SJSA1 (cell line): ENCODE data around the gene NOL4L. TPM values are rescaled to one million over a fixed set of nuclear protein-coding genes. Genes with fewer than 3 reads are reported as not detected.
"Not testable (repeated sequence)": the region's sequence is repeated elsewhere in the genome, so short reads cannot be mapped to it uniquely, and the experiment has no call there.

Source experiments
- DNase-seq, 2 experiments: peaks; one replicate each; pipeline ENCODE4 v3.0.0-alpha.2; 2015 to 2020; ENCODE audit warnings: low spot score in 2 of 2, low read depth in 1 of 2
- H3K27ac ChIP-seq: fragments of 250-450 bp; sonication (Bioruptor Pico); 2 replicates; pipeline ENCODE4 v1.5.1; 2020; ENCODE audit warnings: mild to moderate bottlenecking, moderate library complexity
- H3K27me3 ChIP-seq: fragments of 250-450 bp; sonication (Bioruptor Pico); replicated peaks from 2 replicates; pipeline ENCODE4 v1.5.1; 2020; ENCODE audit warnings: mild to moderate bottlenecking, moderate library complexity
- H3K36me3 ChIP-seq: fragments of 250-450 bp; sonication (Bioruptor Pico); 2 replicates; pipeline ENCODE4 v1.5.1; 2020; ENCODE audit warnings: mild to moderate bottlenecking
- H3K4me1 ChIP-seq: fragments of 250-450 bp; sonication (Bioruptor Pico); replicated peaks from 2 replicates; pipeline ENCODE4 v1.6.1; 2021; ENCODE audit warnings: mild to moderate bottlenecking
- H3K4me3 ChIP-seq: fragments of 250-450 bp; sonication (Bioruptor Pico); 2 replicates; pipeline ENCODE4 v1.5.1; 2020; ENCODE audit warnings: mild to moderate bottlenecking
- H3K9me3 ChIP-seq: fragments of 250-450 bp; sonication (Bioruptor Pico); replicated peaks from 2 replicates; pipeline ENCODE4 v1.5.1; 2020; ENCODE audit warnings: mild to moderate bottlenecking
- total RNA-seq: library from RNA; depleted of rRNA; stranded (reverse); fragments of >200 nt; shearing (Covaris generic); gene quantifications from 2 replicates; pipeline ENCODE4 v1.2.3, GENCODE V29; 2014

NOL4L gene
- total RNA-seq, 1 experiment from 2014 or later: 11.4 TPM

DNA sequence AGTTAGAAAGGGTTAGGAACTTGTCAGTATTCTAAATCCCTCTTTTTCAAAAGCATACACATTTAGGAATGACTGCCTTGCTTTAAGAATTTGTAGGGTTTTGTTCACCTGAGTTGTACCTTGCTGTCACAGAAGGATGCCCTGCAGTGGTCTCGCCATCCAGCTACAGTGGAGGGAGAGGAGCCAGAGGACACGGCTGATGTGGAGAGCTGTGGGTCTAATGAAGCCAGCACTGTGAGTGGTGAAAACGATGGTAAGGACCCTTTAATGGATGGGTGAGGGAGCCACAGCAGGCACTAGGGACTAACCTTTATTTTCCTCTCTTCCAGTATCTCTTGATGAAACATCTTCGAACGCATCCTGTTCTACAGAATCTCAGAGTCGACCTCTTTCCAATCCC lies 157.1 kb downstream of the NOL4L start:
- Histone ChIP-seq H3K9me3 (no peaks in the 10 kb centered on the region), H3K27me3 (no peaks in the 10 kb centered on the region), H3K4me1 (peaks cover 25% of the 10 kb centered on the region), H3K36me3 (peaks cover 53% of the 10 kb centered on the region), H3K27ac (no peak overlapping the region), H3K4me3 (no peak overlapping the region)
- peak in 1 of 2 experiments; percentile 30 for DNase-seq

DNA sequence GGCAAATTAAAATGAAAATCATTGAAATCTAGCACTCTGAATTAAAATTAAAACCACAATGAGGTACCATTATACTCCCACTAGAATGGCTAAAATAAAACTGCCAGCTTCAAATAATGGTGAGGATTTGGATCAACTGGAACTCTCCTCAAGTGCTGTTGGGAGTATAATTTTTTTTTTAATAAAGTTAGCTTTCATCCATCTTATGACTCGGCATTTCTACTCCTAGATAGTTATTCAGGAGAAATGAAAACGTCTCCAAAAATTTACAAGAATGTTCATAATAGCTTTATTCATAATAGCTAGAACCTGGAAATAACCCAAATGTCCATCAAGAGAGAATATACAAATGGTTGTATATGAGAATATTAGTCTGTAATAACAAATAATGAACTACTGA lies 163.8 kb downstream of the NOL4L start:
- no peak overlapping the region for H3K27ac ChIP-seq
- DNase-seq: no peak
- H3K36me3 ChIP-seq: 0 out of 2 replicates have a peak, but pooled peaks cover 3% of the 10 kb centered on the region
- H3K4me1 ChIP-seq: no peaks in the 10 kb centered on the region
- no peak overlapping the region for H3K4me3 ChIP-seq
- no peaks in the 10 kb centered on the region for H3K9me3 ChIP-seq
- 0 out of 2 replicates have a peak, but pooled peaks cover 2% of the 10 kb centered on the region for H3K27me3 ChIP-seq

DNA sequence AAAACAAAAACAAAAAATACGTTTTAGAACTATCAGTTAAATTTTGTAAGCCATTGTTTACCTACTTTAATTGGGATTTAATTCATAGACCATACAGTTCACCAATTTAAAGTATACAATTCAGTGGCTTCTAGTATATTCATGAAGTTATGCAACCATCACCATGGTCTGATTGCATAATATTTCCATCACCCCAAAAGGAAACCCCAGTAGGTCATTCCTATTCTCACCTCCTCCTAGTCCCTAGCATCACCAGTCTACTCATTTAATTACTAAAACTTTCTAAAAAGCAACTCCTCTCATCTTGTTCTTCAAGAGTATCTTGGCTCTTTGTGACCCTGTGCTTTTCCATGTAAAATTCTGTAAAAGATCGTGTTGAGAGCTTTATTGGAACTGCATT lies 166.8 kb downstream of the NOL4L start:
- H3K4me1 ChIP-seq: peaks cover 14% of the 10 kb centered on the region
- H3K9me3 ChIP-seq: no peaks in the 10 kb centered on the region
- H3K27ac ChIP-seq: no peak overlapping the region
- H3K27me3 ChIP-seq: 0 out of 2 replicates have a peak, but pooled peaks cover 2% of the 10 kb centered on the region
- DNase-seq: no peak
- 0 out of 2 replicates have a peak, but pooled peaks cover 8% of the 10 kb centered on the region for H3K36me3 ChIP-seq
- no peak overlapping the region for H3K4me3 ChIP-seq

DNA sequence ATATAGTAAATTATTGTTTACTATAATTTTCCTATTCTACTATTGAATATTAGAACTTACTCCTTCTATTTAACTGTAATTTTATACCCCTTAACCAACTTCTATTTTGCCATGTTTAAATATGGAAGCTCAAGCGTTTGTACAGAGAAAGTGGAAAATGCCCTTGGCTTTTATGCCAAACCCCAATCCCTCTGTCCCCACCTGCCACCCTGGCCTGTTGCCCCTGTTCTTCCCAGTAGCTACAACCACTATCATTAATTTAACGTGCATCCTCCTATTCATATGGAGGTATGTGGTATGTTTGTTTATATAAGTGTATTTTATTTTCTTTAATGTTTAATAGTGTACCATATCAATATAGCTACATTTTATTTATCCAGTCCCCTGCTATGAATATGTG lies 168.9 kb downstream of the NOL4L start:
- DNase-seq: no peak
- no peak overlapping the region for H3K27ac ChIP-seq
- H3K4me3 ChIP-seq: no peak overlapping the region
- 0 out of 2 replicates have a peak, but pooled peaks cover 7% of the 10 kb centered on the region for H3K36me3 ChIP-seq
- peaks cover 21% of the 10 kb centered on the region for H3K4me1 ChIP-seq
- H3K27me3 ChIP-seq: no peaks in the 10 kb centered on the region
- H3K9me3 ChIP-seq: no peaks in the 10 kb centered on the region

GRCh38 chr20:32415494-32415893 lies 169.6 kb downstream of the NOL4L start:
- DNase-seq: no peak
- peaks cover 21% of the 10 kb centered on the region for H3K4me1 ChIP-seq
- H3K4me3 ChIP-seq: no peak overlapping the region
- no peaks in the 10 kb centered on the region for H3K9me3 ChIP-seq
- H3K27me3 ChIP-seq: no peaks in the 10 kb centered on the region
- 0 out of 2 replicates have a peak, but pooled peaks cover 7% of the 10 kb centered on the region for H3K36me3 ChIP-seq
- no peak overlapping the region for H3K27ac ChIP-seq

DNA sequence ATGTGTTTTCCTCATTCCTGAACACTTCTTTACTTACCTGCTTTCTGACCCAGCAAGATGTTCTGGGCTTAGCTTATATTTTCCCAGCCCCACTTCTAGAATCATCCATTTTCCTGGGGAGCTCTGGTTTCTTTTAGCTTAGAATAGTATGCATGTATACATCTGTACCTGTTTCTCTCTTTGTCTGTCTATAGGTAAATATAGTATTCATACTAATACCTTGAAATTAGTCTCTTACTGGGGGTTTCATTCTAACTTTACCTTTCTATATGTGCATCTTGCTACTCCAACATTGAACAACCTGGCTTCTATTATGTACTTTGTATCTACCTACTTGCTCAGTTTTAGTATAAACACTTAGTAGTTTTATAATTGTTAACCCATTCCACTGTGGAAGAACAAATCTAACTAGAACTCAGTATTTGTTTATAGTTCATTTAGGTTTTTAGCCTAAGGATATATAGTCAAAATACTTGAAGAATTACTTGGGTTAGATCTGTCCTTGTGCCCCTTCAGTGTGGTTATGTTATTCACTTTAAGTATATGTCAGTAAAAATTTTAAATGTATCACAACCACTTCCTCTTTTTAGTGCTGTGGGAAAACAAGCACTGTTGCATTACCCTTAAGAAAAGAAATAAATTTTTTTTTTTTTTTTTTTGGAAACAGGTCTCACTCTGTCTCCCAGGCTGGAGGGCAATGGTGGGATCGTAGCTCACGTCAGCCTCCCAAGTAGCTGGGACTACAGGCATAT lies 173.0 kb downstream of the NOL4L start:
- no peak for DNase-seq

GRCh38 chr20:32407131-32407750 lies 177.9 kb downstream of the NOL4L start:
- not testable (repeated sequence) for DNase-seq, H3K27me3 ChIP-seq, H3K4me1 ChIP-seq, H3K9me3 ChIP-seq, H3K27ac ChIP-seq, H3K4me3 ChIP-seq
- H3K36me3 ChIP-seq: peaks cover 16% of the 10 kb centered on the region

More for the DNA sequence above, 173.0 kb downstream of the NOL4L start:
- Histone ChIP-seq H3K36me3 (peaks cover 12% of the 10 kb centered on the region; the same call in 1 of the 2 replicates), H3K4me3 (no peak overlapping the region), H3K27ac (no peak overlapping the region), H3K9me3 (no peaks in the 10 kb centered on the region), H3K4me1 (peaks cover 21% of the 10 kb centered on the region), H3K27me3 (no peaks in the 10 kb centered on the region; the same call in 1 of the 2 replicates)

GRCh38 chr20:32406701-32407100 lies 178.4 kb downstream of the NOL4L start:
- peaks cover 20% of the 10 kb centered on the region for H3K36me3 ChIP-seq
- no peak for DNase-seq

DNA sequence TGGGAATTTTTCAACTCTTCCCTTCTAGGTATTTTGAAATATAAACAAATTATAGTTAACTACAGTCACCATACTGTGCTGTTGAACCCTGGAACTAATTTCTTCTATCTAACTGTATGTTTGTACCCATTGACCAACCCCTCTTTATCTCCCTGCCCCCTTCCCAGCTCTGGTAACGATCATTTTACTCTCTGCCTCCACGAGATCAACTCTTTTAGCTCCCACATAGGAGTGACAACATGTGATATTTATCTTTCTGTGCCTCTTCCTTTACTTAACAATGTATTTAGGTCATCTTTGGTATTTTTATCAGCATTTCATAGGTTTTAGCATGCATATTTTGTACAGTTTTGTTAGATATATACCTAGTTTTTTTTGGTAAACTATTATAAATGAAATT lies 181.1 kb downstream of the NOL4L start:
- Histone ChIP-seq H3K9me3 (no peaks in the 10 kb centered on the region), H3K4me3 (no peak overlapping the region)

More at GRCh38 chr20:32406701-32407100, 178.4 kb downstream of the NOL4L start:
- no peak overlapping the region for H3K4me3 ChIP-seq
- no peaks in the 10 kb centered on the region for H3K9me3 ChIP-seq
- no peaks in the 10 kb centered on the region; the same call in 1 of the 2 replicates for H3K27me3 ChIP-seq
- H3K27ac ChIP-seq: no peak overlapping the region
- no peaks in the 10 kb centered on the region for H3K4me1 ChIP-seq

GRCh38 chr20:32400476-32400875 lies 184.7 kb downstream of the NOL4L start:
- H3K27ac ChIP-seq: no peak overlapping the region
- H3K4me1 ChIP-seq: peaks cover 16% of the 10 kb centered on the region
- DNase-seq: no peak
- no peak overlapping the region for H3K4me3 ChIP-seq
- no peaks in the 10 kb centered on the region for H3K27me3 ChIP-seq
- H3K9me3 ChIP-seq: no peaks in the 10 kb centered on the region
- peaks cover 14% of the 10 kb centered on the region for H3K36me3 ChIP-seq

More for the DNA sequence above, 181.1 kb downstream of the NOL4L start:
- DNase-seq: no peak
- Histone ChIP-seq H3K27me3 (no peaks in the 10 kb centered on the region; the same call in 1 of the 2 replicates), H3K27ac (no peak overlapping the region), H3K36me3 (peaks cover 23% of the 10 kb centered on the region), H3K4me1 (no peaks in the 10 kb centered on the region)

DNA sequence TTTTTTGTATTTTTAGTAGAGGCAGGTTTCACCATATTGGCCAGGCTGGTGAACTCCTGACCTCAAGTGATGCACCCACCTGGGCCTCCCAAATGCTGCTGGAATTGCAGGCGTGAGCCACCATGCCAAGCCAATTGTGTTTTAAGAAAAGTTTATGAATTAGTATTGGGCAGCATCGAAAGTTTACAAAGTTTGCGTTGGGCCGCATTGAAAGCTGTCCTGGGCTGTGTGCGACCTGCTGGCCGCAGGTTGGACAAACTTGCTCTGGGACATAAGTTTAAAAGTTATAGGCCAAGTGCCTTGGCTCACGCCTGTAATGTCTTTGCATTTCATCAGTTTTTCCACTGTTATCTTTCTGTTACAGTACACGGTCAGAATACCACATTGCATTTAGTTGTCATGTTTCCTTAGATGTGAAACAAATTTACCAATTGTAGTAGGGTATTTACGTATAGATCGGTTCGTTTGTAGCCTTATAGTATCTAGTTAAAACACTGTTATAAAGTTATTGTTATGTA lies 187.5 kb downstream of the NOL4L start:
- no peak overlapping the region for H3K4me3 ChIP-seq
- no peak for DNase-seq
- peaks cover 22% of the 10 kb centered on the region for H3K36me3 ChIP-seq
- H3K9me3 ChIP-seq: no peaks in the 10 kb centered on the region
- H3K27me3 ChIP-seq: no peaks in the 10 kb centered on the region
- H3K4me1 ChIP-seq: peaks cover 16% of the 10 kb centered on the region
- no peak overlapping the region for H3K27ac ChIP-seq

- no peaks in the 10 kb centered on the region for H3K9me3 ChIP-seq
- peaks cover 19% of the 10 kb centered on the region for H3K4me1 ChIP-seq
- H3K4me3 ChIP-seq: no peak overlapping the region
- peaks cover 17% of the 10 kb centered on the region for H3K36me3 ChIP-seq
- H3K27ac ChIP-seq: peak overlapping the region; percentile 16
- H3K27me3 ChIP-seq: no peaks in the 10 kb centered on the region
- DNase-seq: peak in 1 of 2 experiments; percentile 72
These were observed 188.4 kb downstream of the NOL4L start for GRCh38 chr20:32396646-32397160.

DNA sequence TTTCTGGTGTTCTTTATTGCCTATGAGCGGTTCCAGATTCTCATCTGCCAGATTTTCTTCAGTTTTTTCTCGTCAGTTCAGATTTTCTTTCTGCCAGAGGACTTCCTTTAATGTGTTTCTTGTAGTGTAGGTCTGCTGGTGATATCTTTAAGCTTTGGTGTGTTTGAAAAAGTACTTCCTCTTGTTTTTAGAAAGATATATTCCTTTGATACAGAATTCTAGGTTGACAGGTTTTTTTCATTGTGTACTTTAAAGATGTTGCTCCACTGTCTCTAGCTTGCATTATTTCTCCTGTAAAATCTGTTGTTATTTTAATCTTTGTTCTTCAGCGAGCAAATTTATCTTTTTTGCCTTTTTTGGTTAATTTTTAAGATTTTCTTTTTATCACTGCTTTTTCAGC lies 190.1 kb downstream of the NOL4L start:
- Histone ChIP-seq H3K27me3 (no peaks in the 10 kb centered on the region), H3K36me3 (peaks cover 18% of the 10 kb centered on the region), H3K27ac (no peak overlapping the region), H3K9me3 (no peaks in the 10 kb centered on the region), H3K4me1 (peaks cover 33% of the 10 kb centered on the region), H3K4me3 (no peak overlapping the region)
- no peak for DNase-seq
